C4-2B (cell line): Measurements from ENCODE around the gene ARHGAP15.

ENCODE experiments used
- CTCF ChIP-seq: fragments of 450-650 bp; conservative IDR thresholded peaks from 2 replicates; pipeline ENCODE4 v1.5.1; 2017; ENCODE audit warnings: mild to moderate bottlenecking
- ZFX ChIP-seq: fragments of 450-650 bp; IDR thresholded peaks from 2 replicates; pipeline ENCODE4 v1.6.1; 2017

- TF ChIP-seq CTCF, result no peak
- no peak for TF ChIP-seq ZFX
These were observed 44.0 kb upstream of the ARHGAP15 start for GRCh38 chr2:143085125-143085784.
